ENCODE measurements around the gene SETBP1.

Gene SETBP1

DNA sequence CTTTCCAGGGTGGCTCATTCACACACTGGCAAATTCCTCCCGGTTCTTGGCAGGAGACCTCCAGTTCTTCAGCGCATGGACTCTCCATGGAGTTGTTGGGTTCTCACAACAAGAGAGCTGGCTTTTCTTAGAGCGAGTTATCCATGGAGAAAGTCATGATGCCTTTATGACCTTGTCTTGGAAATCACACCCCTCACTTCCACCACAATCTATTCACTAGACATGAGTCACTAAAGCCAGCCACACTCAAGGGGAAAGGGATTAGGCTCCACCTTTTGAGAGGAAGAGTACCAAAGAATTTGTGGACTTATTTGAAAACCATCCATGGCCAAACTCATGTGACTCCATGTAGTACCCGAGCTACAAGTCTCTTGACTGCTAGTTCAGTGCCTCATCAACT is 160.5 kb downstream of the SETBP1 start:
- no peak overlapping the region for H3K4me3 ChIP-seq (ENCODE audit: low read depth, low read length)
- DNase-seq (ENCODE audit: low read depth): no peak
- TF ChIP-seq, protein P1, sequence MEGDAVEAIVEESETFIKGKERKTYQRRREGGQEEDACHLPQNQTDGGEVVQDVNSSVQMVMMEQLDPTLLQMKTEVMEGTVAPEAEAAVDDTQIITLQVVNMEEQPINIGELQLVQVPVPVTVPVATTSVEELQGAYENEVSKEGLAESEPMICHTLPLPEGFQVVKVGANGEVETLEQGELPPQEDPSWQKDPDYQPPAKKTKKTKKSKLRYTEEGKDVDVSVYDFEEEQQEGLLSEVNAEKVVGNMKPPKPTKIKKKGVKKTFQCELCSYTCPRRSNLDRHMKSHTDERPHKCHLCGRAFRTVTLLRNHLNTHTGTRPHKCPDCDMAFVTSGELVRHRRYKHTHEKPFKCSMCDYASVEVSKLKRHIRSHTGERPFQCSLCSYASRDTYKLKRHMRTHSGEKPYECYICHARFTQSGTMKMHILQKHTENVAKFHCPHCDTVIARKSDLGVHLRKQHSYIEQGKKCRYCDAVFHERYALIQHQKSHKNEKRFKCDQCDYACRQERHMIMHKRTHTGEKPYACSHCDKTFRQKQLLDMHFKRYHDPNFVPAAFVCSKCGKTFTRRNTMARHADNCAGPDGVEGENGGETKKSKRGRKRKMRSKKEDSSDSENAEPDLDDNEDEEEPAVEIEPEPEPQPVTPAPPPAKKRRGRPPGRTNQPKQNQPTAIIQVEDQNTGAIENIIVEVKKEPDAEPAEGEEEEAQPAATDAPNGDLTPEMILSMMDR (IDR thresholded peaks at IDR 0.05; ENCODE audit: low read depth, low read length, missing control alignments): no peak

DNA sequence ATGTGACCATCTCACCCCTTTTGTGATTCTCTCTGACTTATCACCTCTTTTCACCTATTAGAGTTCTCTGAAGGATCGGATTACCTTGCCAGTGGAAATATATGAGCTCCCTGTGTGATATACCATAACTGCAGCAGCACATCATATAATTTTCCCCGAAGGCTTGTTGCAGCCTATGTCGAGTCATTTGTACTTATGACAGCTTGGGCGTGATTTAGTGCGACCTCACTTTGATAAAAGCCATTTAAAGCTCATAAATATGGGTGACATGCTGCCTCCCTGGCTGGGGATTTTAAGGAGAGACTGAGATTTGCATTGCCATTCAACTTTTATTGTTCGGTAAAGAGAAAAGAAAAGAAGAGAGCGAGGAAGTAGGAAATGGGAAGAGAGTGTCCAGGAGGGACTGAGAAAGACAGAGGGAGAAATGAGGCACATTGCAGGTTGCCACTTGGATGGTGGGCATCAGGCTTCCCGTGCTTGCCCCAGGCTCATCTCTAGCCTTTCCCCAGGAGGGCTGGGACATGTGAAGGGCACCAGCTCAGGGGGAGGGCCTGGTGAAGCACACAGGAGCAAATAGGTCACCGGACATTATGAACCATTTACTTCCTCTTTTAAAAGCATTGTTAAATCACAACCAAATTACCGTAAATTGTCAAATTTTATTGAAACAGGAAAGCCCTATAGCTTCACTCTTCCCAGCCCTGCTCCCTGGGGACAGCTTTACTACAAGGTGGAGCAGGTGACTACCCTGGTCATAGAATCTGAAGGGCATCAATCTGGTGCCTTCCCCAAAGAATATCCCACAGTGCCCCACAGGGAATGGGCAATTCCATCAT is 161.3 kb downstream of the SETBP1 start:
- TF ChIP-seq, protein P1 (IDR thresholded peaks at IDR 0.05; ENCODE audit: low read depth, low read length, missing control alignments): no peak
- no peak for DNase-seq (ENCODE audit: low read depth)
- H3K4me3 ChIP-seq (ENCODE audit: low read depth, low read length): no peak overlapping the region

DNA sequence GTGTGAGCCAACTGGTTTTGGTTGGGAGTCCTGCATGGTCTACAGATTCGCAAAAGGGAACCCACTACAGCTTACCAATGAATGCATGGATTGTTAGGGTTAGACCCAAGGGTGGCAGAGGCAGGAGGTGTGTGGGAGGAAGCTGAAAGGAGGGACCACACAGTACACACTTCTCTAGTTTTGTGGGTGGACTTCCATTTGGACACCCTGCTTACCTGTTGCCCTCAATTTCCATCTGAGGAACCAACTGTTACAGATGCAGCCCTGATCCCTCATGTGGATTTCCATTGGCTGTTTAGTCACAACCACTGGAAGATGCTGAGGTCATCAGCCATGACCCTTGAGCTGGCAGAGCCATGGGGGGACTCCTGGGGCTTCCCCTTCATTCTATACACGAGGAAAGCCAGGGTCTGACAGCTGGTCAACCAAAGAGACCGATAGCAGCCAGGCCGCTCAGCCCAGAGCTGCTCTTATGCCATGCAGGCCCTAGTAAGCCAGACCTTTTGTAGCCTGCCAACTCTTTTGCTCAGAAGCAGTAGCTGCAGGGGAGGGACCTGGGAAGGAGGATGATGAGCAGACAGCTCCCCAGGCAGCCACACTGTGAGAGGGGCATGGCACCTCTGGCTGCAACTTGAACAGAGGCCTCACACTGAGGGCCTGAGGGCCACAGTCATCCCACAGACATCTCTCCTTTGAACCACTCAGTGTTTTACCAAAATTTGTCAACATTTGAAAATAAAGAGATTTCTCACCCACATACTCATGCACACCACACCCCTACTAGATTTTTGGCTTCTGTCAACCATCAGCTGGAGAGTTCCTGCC is 162.1 kb downstream of the SETBP1 start:
- no peak for DNase-seq (ENCODE audit: low read depth)
- no peak overlapping the region for H3K4me3 ChIP-seq (ENCODE audit: low read depth, low read length)
- TF ChIP-seq, protein P1 (IDR thresholded peaks at IDR 0.05; ENCODE audit: low read depth, low read length, missing control alignments): no peak

DNA sequence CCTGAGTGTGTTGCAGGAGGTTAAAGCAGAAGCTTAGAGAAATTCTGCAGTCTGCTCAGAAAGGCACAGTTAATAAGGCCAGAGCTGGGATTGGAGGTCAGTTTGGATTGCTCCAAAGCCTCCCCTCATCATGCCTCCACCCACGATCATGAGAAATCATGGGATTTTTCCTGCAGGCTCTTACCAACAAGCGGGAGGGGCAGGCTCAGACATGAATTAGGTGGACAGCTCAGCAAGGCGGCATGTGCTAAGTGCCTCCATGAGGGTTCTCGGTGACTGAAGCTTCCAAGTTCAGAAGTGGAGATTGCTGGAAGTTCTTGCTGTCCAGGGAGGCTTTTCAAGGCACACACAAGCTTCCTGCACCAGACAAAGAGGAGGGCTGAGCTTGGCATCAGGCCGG is 163.8 kb downstream of the SETBP1 start:
- DNase-seq (ENCODE audit: low read depth): no peak
- no peak overlapping the region for H3K4me3 ChIP-seq (ENCODE audit: low read depth, low read length)
- TF ChIP-seq, protein P1 (IDR thresholded peaks at IDR 0.05; ENCODE audit: low read depth, low read length, missing control alignments): no peak

DNA sequence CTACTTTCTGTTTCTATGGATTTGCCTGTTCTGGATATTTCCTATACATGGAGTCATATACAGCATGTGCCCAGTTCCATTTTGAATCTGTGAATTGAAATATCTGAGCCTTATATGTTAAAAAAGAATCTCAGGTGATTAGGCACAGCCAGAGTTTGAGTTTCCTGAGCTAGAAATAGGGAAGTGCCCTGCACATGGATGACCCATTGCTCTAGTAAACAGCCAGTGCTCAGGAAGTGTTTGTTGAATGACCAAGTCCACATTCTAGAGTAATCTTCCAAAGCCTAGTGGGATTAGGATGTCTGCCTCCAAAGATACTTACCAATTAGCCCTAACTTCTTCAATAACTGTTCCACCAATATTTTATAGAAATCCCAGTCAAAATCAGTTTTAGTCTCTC is 165.8 kb downstream of the SETBP1 start:
- no peak overlapping the region for H3K4me3 ChIP-seq (ENCODE audit: low read depth, low read length)
- DNase-seq (ENCODE audit: low read depth): no peak
- TF ChIP-seq, protein P1 (IDR thresholded peaks at IDR 0.05; ENCODE audit: low read depth, low read length, missing control alignments): no peak

DNA sequence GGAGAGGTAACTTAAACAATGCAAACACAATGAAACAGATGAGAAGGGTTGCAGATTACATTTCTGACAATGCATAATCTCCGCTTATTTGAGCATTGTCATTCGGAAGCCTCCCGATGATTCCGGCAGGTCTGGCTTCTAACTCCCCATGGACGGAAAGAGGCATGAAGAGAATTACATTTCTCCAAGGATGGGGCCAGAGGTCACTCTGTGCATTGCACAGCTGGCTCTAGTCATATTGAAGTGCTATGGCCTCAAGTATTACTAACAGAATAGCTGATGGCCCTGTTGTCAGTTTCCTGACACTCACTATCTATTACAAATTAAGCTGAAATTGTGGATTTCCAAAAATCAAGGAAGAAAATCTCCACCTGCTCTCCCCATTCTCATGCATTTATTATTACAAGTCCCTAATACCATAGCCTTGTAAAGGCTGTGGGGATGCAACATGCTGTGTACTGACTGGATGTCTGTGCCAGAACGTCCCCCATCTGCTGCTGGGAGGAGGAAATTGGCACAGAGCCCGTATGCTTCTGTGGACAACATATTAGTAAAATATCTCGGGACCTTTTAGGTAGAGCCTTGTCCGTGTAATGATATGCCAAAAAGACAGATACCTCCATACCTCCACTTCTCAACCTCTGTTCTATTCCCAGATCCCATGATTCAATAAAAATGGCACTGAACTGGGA is 168.1 kb downstream of the SETBP1 start:
- DNase-seq (ENCODE audit: low read depth): no peak
- TF ChIP-seq, protein P1 (IDR thresholded peaks at IDR 0.05; ENCODE audit: low read depth, low read length, missing control alignments): no peak
- H3K4me3 ChIP-seq (ENCODE audit: low read depth, low read length): no peak overlapping the region

All from GM12864 (cell line).